Gastrocnemius medialis (tissue), 4 donors: ENCODE data around the gene RAD51B.

Experiments
- CTCF ChIP-seq, 5 experiments: fragments of 450-650 bp in 3 of 5; fragments of 200-600 bp in 2 of 5; sonication (generic) in 2 of 5; IDR thresholded peaks in 4 of 5; conservative IDR thresholded peaks in 1 of 5; 1 replicate in 4 of 5; 2 replicates in 1 of 5; pipeline ENCODE4 v1.5.1; 2016 to 2019; ENCODE audit warnings: antibody characterized with exemption in 5 of 5, mild to moderate bottlenecking in 3 of 5, moderate library complexity in 3 of 5
- POLR2A ChIP-seq, 2 donors: fragments of 450-650 bp; IDR thresholded peaks; one replicate each; pipeline ENCODE4 v1.6.1; 2017; ENCODE audit warnings: antibody characterized with exemption in 2 of 2, mild to moderate bottlenecking in 2 of 2, moderate library complexity in 2 of 2

- no peak for TF ChIP-seq POLR2A (IDR thresholded peaks at IDR 0.05)
- no peak for TF ChIP-seq CTCF (IDR thresholded peaks at IDR 0.05 in 4 of 5, conservative IDR thresholded peaks at IDR 0.05 in 1 of 5)
Observed at GRCh38 chr14:68337279-68337678, 517.7 kb downstream of the RAD51B start.
